T-helper 9 cell (primary cell): Measurements from ENCODE around the gene NLRP3.
A peak's percentile ranks its signal among the peaks of the same experiment; 100 is the strongest.
"Not testable (repeated sequence)": the region's sequence is repeated elsewhere in the genome, so short reads cannot be mapped to it uniquely, and the experiment has no call there.

ENCODE experiments used
- DNase-seq: peaks from one replicate; pipeline ENCODE4 v3.0.0-alpha.2; 2020

NLRP3 gene

GRCh38 chr1:247471445-247472016, 55.6 kb downstream of the NLRP3 start:
- DNase-seq: no peak

DNA sequence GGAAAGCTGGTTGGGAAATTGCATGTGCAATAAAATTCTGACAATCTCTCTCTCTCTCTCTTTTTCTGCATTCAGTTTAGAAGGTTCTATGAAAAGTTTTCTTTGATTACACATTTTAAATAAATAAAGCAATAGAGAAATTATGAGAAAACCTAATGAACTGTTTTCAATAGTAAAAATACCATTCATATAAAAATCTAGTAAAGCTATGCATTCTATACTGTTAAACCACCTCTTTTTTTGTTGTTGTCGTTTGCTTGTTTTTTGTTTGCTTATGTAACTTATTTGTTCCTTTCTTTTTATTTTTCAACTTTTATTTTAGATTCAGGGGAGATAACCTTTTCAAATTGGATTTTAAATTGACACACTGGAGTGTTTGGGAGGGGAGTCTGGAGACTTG, 56.1 kb downstream of the NLRP3 start:
- DNase-seq: no peak

DNA sequence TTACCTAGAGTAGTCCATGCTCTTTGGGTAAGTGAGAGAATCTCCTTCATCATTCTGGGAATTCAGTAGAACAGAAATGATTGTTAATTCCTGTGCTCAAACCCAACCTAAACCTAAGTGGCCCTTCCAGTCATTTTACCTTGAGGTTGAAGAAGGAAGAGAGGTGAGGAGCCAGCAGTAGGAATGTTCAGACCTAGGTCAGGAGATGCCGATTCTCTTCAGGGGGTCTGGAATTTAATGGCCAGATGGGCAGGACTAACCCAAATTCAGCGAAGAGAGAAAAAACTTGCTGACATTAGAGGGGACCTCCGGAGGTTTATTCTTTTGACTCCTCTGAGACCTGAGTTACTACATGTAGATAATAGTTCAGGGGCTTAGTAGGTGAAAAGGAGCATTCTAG, 58.4 kb downstream of the NLRP3 start:
- DNase-seq: no peak

- DNase-seq: no peak
Measured at GRCh38 chr1:247475793-247476192, 59.8 kb downstream of the NLRP3 start.

DNA sequence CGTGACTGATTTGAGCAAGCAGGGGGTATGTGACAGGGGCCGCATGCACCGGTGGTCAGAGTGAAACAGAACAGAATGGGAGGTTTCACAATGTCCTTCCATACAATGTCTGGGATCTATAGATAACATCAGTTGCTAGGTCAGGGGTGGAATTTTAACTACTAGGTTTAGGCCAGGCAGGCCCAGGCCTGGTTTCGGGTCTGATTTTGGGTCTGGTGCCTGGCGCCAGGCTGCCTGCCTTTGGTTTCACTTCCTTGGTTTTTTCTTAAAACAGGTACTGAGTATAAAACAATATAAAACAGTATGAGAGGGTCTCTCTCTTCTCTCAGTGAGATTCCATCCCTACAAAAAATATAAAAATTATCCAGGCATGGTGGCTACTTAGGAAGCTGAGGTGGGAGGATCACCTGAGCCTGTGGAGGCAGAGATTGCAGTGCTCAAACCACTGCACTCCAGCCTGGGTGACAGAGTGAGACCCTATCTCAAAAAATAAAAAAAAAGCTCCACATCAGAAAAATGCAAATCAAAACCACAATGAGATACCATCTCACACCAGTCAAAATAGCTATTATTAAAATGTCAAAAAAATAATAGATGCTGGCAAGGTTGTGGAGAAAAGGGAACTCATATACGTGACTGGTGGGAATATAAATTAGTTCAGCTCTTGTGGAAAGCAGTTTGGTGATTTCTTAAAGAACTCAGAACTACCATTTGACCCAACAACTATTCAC, 60.5 kb downstream of the NLRP3 start:
- not testable (repeated sequence) for DNase-seq

DNA sequence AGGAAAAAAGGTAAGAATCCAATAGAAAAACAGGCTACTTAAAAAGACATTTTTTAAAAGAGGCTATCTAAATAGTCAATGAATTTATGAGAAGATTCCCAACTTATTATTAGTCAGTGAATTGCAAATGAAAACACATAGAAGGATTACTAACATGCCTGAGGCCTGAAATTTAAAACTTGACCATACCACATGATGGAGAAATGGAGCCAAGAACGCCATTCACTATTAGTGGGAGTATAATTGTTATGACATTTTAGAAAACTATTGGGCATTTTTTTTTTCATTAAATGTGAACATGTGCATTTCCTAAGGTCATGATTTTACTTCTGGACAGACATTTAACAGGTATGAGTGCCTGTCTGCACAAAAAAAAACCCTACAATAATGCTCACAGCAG, 66.8 kb downstream of the NLRP3 start:
- no peak for DNase-seq

DNA sequence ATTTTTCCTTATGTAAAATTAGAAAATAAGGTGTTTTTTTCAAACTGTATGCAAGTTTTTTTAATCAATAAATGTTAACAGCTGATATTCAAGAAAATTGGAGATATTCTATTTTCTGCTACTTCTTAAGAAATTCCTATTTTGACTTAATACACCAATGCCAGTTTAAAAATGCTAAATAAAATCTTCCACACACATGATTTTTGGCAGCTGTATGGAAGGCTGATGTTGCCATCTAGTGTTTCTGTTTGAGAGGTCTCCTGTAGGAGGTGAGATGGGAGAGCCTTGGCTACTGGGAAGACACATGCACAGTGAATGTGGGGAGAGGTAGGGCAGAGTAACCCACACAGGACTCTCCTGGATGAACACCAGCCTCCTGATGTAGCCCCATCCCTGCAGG, 71.1 kb downstream of the NLRP3 start:
- DNase-seq: peak; percentile 4

DNA sequence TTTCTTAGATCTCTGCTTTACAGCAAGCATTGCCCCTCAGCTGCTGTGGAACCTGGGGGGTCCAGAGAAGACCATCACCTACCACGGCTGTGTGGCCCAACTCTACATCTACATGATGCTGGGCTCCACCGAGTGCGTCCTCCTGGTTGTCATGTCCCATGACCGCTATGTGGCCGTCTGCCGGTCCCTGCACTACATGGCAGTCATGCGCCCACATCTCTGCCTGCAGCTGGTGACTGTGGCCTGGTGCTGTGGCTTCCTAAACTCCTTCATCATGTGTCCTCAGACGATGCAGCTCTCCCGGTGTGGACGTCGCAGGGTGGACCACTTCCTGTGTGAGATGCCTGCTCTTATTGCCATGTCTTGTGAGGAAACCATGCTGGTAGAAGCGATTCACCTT, 75.4 kb downstream of the NLRP3 start:
- DNase-seq: no peak

- DNase-seq: no peak
Measured at GRCh38 chr1:247493106-247493505, 77.1 kb downstream of the NLRP3 start.

DNA sequence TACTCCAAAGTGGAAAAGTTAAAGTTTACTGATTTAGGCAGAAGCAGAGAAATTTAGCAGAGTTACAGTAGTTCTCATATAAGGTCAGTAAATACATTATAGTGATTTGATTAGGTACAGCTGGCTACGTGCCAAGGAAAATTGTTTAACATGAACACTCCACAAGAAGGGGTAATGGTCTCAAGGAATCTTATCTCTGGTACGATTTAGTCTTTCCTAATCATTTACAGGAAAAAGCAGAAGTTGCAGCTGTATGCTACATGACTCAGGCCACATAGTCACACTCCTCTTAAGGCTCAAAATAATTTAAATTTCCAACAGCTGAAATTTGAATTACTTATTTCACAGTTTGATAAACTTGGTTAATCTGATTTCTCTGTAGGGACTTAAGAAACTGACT, 78.8 kb downstream of the NLRP3 start:
- no peak for DNase-seq

- no peak for DNase-seq
Measured at GRCh38 chr1:247496581-247497285, 80.8 kb downstream of the NLRP3 start.
